Measurements from ENCODE around the gene NRARP. TPM values are rescaled to one million over a fixed set of nuclear protein-coding genes. Genes with fewer than 3 reads are reported as not detected.

The NRARP gene
- total and polyA plus RNA-seq, 2 donors: 1.6 to 3.1 TPM

DNA sequence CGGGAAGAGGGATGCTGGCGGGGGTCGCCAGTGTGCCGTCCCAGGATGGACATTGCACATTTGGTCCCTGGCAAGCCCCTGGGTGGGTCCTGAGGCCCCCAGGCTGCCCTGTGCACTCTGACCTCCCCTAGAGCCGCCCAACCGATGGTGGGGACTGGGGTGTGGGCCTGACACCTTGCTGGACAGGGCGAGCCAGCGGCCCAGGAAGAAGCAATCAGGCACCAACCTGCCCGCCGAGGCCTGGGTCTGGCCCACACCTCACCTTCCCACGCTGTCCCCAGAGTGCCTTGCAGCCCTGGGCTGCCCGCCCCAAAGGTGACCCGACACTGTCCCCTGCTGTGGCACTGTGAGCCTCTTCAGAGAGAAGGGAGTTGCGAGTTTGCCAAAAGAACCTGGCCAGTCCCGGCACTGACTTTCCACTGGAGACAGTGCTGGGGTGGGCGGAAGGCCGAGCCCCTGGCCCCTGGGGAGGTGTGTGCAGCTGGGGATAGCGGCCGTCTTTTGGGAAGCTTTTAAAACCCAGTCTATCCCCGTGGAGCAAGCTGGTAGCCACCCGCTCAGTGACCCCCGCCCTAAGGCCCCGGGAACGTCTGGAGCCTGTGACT, 12.0 kb upstream of the NRARP start:
- 97% methylated on average over 24 of the region's 24 CpGs for WGBS
- Histone ChIP-seq H3K36me3 (ENCODE audit: control insufficient read depth in 2 of 2, insufficient read depth in 2 of 2, low read length in 1 of 2) (no peaks in the 10 kb centered on the region), H3K9me3 (ENCODE audit: control insufficient read depth in 2 of 2, insufficient read depth in 1 of 2, low read length in 1 of 2) (no peaks in the 10 kb centered on the region), H3K27me3 (ENCODE audit: control insufficient read depth in 2 of 2, insufficient read depth in 1 of 2, low read length in 1 of 2) (peaks cover 26 to 29% of the 10 kb centered on the region in 2 donors), H3K4me3 (ENCODE audit: low read length in 2 of 2) (no peak overlapping the region), H3K4me1 (ENCODE audit: control insufficient read depth in 2 of 2, insufficient read depth in 2 of 2, low read length in 2 of 2) (peaks cover 3 to 63% of the 10 kb centered on the region in 2 donors), H3K27ac (ENCODE audit: low read depth in 1 of 2, low read length in 1 of 2) (no peak overlapping the region)
- no peak for DNase-seq (ENCODE audit: low read depth in 6 of 9, low spot score in 9 of 9)

DNA sequence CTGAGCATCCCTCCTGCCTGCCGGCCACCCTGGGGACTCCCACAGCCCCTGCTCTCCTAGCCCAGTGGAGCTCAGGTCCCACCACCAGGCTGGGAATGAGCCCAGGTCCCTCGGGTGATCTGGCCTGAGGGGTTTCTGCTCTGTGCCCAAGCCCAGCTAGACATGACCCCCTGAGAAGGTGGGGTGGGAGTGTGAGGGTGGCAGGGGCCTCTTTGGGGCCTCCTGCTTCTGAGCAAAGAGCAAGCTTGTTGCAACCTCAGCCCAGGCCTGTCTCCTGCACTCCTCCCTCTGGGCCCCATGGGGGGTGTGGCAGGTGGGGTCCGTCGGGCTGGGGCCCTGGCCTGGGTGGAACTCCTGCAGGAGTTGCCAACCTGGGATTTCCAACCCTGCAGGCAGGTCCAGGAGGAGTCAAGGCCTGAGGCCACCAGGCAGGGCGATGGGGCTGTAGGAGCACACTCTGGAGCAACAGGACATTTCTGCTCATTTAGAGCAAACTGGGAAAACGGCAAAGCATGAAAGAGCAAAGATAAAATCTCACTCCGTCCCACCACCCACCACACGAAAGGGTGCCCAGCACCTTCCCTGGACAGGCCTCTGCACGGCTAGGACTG, 11.4 kb upstream of the NRARP start:
- Histone ChIP-seq H3K4me3 (ENCODE audit: low read length in 2 of 2) (no peak overlapping the region), H3K9me3 (ENCODE audit: control insufficient read depth in 2 of 2, insufficient read depth in 1 of 2, low read length in 1 of 2) (no peaks in the 10 kb centered on the region), H3K4me1 (ENCODE audit: control insufficient read depth in 2 of 2, insufficient read depth in 2 of 2, low read length in 2 of 2) (peaks cover 3 to 61% of the 10 kb centered on the region in 2 donors), H3K27me3 (ENCODE audit: control insufficient read depth in 2 of 2, insufficient read depth in 1 of 2, low read length in 1 of 2) (peaks cover 26 to 30% of the 10 kb centered on the region in 2 donors), H3K36me3 (ENCODE audit: control insufficient read depth in 2 of 2, insufficient read depth in 2 of 2, low read length in 1 of 2) (no peaks in the 10 kb centered on the region), H3K27ac (ENCODE audit: low read depth in 1 of 2, low read length in 1 of 2) (no peak overlapping the region)
- WGBS: 79% methylated on average over 9 of the region's 9 CpGs
- DNase-seq (ENCODE audit: low read depth in 6 of 9, low spot score in 9 of 9): no peak

DNA sequence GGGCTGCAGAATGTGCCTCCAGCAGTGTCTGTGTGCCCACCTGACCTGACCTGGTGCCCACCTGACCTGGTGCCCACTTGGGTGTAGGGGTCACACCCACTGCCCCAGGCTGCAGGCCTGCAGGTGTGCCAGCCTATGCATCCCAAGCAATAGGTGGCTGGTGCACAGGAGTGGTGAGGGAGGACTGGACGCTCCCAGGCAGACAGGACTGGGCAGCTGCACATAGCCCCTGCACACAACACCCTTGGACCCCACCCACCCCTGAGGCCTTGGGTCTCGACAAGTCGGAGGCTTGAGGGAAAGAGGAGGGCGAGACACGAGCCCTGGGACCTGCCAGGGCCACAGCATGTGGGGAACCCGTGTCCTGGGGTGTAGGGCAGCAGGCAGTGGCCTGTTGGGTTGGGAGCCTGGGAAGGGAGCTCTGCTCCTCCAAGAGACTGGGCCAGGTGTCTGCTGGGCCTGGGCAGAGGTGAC, 10.8 kb upstream of the NRARP start:
- Histone ChIP-seq H3K36me3 (ENCODE audit: control insufficient read depth in 2 of 2, insufficient read depth in 2 of 2, low read length in 1 of 2) (no peaks in the 10 kb centered on the region), H3K4me1 (ENCODE audit: control insufficient read depth in 2 of 2, insufficient read depth in 2 of 2, low read length in 2 of 2) (peaks cover 3 to 61% of the 10 kb centered on the region in 2 donors), H3K9me3 (ENCODE audit: control insufficient read depth in 2 of 2, insufficient read depth in 1 of 2, low read length in 1 of 2) (no peaks in the 10 kb centered on the region), H3K4me3 (ENCODE audit: low read length in 2 of 2) (no peak overlapping the region), H3K27ac (ENCODE audit: low read depth in 1 of 2, low read length in 1 of 2) (no peak overlapping the region), H3K27me3 (ENCODE audit: control insufficient read depth in 2 of 2, insufficient read depth in 1 of 2, low read length in 1 of 2) (peaks cover 25 to 35% of the 10 kb centered on the region in 2 donors)
- 95% methylated on average over 6 of the region's 6 CpGs for WGBS
- DNase-seq (ENCODE audit: low read depth in 6 of 9, low spot score in 9 of 9): no peak

DNA sequence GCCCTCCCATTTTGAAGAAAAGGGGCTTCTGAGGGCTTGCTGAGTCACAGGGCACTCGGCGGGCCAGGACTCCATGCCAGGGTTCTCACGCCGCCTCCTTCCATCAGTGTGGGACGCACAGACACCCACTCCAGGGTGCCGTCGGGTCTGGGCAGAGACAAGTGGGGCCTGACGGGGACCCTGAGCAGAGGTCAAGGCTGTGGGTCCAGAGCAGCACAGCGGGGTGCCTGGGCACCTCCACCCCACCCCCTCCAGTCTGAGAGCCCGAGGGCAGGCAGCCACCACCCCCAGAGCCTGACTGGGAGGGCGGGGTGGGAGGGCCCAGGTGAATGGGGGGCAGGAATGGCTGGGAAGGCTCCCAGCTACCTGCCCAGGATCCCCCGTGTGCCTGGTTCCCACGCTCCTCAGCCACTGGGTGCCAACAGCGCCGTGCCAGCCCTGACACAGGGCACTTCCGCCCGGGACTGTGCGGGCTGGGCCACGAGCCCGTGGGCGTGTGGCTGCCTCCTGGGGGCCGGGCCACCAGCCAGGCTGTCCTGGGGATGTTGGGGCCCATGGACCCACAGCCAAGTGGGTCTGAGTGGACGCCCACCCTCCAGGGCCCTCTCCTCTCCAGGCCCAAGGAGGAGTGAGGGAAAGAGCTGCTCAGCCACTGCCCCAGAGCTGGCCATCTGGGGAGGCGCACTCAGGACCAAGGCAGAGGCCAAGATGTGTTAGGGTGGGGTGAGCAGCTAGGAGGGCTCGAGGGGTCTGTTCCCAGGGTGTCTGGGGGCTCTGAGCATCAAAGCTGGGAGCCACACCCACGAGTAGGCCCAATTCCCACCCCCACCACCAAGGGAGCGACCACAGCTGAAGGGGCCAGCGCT, 10.1 kb upstream of the NRARP start:
- H3K27ac ChIP-seq (ENCODE audit: low read depth in 1 of 2, low read length in 1 of 2): peak overlapping the region in 1 of 2 donors; percentile 20
- no peak for DNase-seq (ENCODE audit: low read depth in 6 of 9, low spot score in 9 of 9)
- no peak overlapping the region for H3K4me3 ChIP-seq (ENCODE audit: low read length in 2 of 2)
- peaks cover 21 to 37% of the 10 kb centered on the region in 2 donors for H3K27me3 ChIP-seq (ENCODE audit: control insufficient read depth in 2 of 2, insufficient read depth in 1 of 2, low read length in 1 of 2)
- H3K4me1 ChIP-seq (ENCODE audit: control insufficient read depth in 2 of 2, insufficient read depth in 2 of 2, low read length in 2 of 2): peaks cover 3 to 66% of the 10 kb centered on the region in 2 donors
- no peaks in the 10 kb centered on the region for H3K36me3 ChIP-seq (ENCODE audit: control insufficient read depth in 2 of 2, insufficient read depth in 2 of 2, low read length in 1 of 2)
- no peaks in the 10 kb centered on the region for H3K9me3 ChIP-seq (ENCODE audit: control insufficient read depth in 2 of 2, insufficient read depth in 1 of 2, low read length in 1 of 2)
- WGBS: 86% methylated on average over 28 of the region's 28 CpGs

DNA sequence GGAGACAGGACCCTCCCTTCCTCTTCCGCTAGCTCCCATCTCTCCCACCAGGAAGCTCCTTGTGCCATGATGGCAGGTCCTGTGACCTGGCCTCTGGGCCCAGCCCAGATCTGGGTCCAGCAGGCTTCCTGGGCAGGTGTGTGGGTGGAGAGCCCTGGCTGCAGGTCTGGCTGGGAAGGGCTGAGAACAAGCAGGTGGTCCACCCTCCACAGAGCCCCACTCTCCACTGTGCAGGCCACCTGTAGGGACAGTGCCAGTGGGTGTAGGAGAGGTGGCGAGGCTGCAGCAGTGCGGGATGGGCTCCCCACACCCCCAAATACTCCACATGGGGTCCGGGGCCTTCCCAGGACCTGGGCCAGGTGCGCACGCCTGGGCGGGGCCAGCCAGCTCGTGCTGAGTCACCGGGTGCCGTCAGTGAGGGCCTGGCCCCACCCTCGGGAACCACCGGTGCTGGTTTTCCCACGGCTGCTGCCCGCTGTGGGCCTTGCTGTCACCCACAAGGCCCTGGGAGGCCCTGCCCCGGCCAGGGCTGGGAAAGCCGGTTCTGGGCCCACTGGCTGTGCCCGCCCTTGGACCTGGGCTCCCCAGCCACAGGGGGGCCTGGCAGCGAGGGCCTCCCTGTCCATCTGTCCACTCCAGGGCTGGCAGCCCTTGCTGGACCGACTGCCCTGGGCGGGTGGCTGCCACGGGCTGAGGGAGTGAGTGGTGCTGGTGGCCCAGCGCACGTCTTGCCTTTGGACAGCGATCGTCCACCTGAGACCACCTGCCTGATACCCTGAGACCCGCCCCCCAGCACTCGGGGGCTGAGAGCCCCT, 9.3 kb upstream of the NRARP start:
- WGBS: 51% methylated on average over 27 of the region's 27 CpGs
- Histone ChIP-seq H3K4me3 (ENCODE audit: low read length in 2 of 2) (no peak overlapping the region), H3K27me3 (ENCODE audit: control insufficient read depth in 2 of 2, insufficient read depth in 1 of 2, low read length in 1 of 2) (peaks cover 23 to 37% of the 10 kb centered on the region in 2 donors), H3K36me3 (ENCODE audit: control insufficient read depth in 2 of 2, insufficient read depth in 2 of 2, low read length in 1 of 2) (no peaks in the 10 kb centered on the region), H3K4me1 (ENCODE audit: control insufficient read depth in 2 of 2, insufficient read depth in 2 of 2, low read length in 2 of 2) (peaks cover 3 to 66% of the 10 kb centered on the region in 2 donors), H3K27ac (ENCODE audit: low read depth in 1 of 2, low read length in 1 of 2) (peak overlapping the region; percentile 17 to 20), H3K9me3 (ENCODE audit: control insufficient read depth in 2 of 2, insufficient read depth in 1 of 2, low read length in 1 of 2) (no peaks in the 10 kb centered on the region)
- no peak for DNase-seq (ENCODE audit: low read depth in 6 of 9, low spot score in 9 of 9)

DNA sequence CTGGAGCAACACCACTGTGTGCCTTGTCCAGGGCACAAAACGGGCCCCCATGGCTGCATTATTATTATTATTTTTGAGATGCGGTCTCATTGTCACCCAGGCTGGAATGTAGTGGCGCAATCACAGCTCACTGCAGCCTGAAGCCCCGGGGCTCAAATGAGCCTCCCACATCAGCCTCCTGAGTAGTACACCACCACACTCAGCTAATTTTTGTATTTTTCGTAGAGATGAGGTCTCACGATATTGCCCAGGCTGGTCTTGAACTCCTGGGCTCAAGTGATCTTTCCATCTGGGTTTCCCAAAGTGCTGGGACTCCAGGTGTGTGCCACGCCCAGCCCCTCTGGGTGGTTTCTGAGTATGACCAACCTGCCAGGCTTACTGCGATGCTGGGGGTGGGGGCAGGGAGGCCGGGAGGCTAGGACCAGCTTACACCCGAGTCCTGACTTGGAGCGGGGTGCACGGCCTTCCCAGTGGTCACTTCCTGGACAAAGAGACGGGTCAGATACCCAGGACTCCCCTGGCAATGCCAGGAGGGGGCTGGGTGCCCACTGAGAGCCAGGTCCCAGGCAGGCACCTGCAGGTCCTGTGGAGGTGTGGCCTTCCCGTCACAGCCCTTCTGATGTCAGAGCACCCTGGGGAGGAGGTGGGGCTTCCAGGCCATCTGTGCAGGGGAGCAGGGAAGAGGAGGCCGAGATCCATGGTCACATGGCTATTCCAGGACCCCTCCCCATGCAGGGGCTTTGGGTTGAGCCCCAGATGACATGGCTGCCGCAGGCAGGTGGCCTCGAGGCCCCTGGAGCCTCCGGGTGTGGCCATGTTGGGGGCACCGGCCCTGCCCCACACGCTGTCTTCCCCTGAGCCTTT, 8.3 kb upstream of the NRARP start:
- Histone ChIP-seq H3K36me3 (ENCODE audit: control insufficient read depth in 2 of 2, insufficient read depth in 2 of 2, low read length in 1 of 2) (no peaks in the 10 kb centered on the region), H3K27me3 (ENCODE audit: control insufficient read depth in 2 of 2, insufficient read depth in 1 of 2, low read length in 1 of 2) (peaks cover 22 to 41% of the 10 kb centered on the region in 2 donors), H3K4me1 (ENCODE audit: control insufficient read depth in 2 of 2, insufficient read depth in 2 of 2, low read length in 2 of 2) (peaks cover 0 to 70% of the 10 kb centered on the region in 2 donors), H3K4me3 (ENCODE audit: low read length in 2 of 2) (no peak overlapping the region), H3K9me3 (ENCODE audit: control insufficient read depth in 2 of 2, insufficient read depth in 1 of 2, low read length in 1 of 2) (no peaks in the 10 kb centered on the region), H3K27ac (ENCODE audit: low read depth in 1 of 2, low read length in 1 of 2) (no peak overlapping the region)
- WGBS: 90% methylated on average over 20 of the region's 20 CpGs
- DNase-seq (ENCODE audit: low read depth in 6 of 9, low spot score in 9 of 9): no peak

DNA sequence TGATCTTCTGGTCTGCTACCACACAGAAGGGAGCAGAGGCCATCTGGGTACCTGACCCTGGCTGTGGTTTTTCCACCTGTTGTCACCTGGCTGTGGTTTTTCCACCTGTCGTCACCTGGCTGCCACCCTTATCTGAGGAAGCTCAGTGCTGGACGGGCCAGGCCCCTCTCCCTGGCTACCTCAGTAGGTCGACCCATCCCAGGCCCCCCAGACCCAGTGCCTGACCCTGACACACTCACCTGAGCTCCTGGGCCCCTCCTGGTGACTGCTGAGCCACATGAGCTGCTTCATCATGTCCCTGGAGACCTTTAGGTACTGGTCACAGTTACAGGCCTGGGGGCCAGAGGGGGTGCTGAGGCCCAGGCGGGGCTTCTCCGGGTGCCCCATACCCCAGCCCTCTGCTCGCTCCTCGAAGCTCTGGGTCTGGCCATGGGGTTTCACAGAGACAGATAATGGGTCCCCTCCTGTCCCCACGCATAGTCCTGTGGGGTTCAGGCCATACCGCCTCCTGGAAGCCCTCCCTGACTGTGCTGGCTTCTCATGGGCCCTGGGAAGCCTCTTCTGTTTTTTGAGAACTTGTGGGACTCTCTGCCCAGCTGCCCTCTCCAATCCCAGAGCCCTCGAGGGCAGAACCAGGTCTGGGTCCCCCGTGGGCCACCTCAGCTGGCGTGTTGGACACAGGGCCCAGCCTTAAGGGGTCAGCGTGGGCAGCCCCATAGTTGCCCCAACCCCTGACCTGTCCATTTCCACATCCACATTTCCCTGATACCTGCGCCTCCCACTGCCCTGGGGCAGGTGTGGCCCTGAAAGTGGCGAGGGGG, 7.5 kb upstream of the NRARP start:
- no peaks in the 10 kb centered on the region for H3K36me3 ChIP-seq (ENCODE audit: control insufficient read depth in 2 of 2, insufficient read depth in 2 of 2, low read length in 1 of 2)
- H3K9me3 ChIP-seq (ENCODE audit: control insufficient read depth in 2 of 2, insufficient read depth in 1 of 2, low read length in 1 of 2): no peaks in the 10 kb centered on the region
- H3K4me3 ChIP-seq (ENCODE audit: low read length in 2 of 2): no peak overlapping the region
- WGBS: 92% methylated on average over 15 of the region's 15 CpGs
- H3K27me3 ChIP-seq (ENCODE audit: control insufficient read depth in 2 of 2, insufficient read depth in 1 of 2, low read length in 1 of 2): peaks cover 19 to 43% of the 10 kb centered on the region in 2 donors
- H3K27ac ChIP-seq (ENCODE audit: low read depth in 1 of 2, low read length in 1 of 2): no peak overlapping the region
- H3K4me1 ChIP-seq (ENCODE audit: control insufficient read depth in 2 of 2, insufficient read depth in 2 of 2, low read length in 2 of 2): peaks cover 0 to 71% of the 10 kb centered on the region in 2 donors
- no peak for DNase-seq (ENCODE audit: low read depth in 6 of 9, low spot score in 9 of 9)

Data from thymus (tissue), 11 donors.